ENCODE measurements around the gene DCDC2C. TPM values are rescaled to one million over a fixed set of nuclear protein-coding genes. Genes with fewer than 3 reads are reported as not detected.

The DCDC2C gene
- total and polyA plus RNA-seq, 9 of the 15 experiments (the other 6 are each of a cell fraction or from before 2014, with no cell fraction given) = not detected

DNA sequence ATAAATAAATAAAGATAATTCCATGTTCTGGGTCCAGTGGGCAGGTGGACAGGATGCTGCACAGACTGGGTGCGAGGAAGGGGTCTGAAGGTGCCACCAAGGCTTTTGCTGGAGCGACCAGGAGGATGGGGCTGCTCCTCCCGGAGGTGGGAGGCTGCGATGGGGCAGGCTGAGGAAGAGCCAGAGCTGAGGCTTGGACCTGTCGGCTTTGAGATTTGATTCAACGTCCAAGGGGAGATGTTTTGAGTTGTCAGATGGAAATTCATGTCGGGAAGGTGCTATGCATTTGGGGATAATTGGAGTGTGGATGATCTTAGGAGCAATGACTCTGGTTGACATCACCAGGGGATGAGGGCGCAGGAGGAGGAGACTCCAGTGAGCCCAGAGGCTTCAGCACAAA, 33.7 kb upstream of the DCDC2C start (continued):
- TF ChIP-seq, protein P1, sequence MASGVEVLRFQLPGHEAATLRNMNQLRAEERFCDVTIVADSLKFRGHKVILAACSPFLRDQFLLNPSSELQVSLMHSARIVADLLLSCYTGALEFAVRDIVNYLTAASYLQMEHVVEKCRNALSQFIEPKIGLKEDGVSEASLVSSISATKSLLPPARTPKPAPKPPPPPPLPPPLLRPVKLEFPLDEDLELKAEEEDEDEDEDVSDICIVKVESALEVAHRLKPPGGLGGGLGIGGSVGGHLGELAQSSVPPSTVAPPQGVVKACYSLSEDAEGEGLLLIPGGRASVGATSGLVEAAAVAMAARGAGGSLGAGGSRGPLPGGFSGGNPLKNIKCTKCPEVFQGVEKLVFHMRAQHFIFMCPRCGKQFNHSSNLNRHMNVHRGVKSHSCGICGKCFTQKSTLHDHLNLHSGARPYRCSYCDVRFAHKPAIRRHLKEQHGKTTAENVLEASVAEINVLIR (CRISPR knock-in tag; IDR thresholded peaks at IDR 0.05) = no peak
- TF ChIP-seq ZNF232 (CRISPR knock-in tag; IDR thresholded peaks at IDR 0.05) = no peak

DNA sequence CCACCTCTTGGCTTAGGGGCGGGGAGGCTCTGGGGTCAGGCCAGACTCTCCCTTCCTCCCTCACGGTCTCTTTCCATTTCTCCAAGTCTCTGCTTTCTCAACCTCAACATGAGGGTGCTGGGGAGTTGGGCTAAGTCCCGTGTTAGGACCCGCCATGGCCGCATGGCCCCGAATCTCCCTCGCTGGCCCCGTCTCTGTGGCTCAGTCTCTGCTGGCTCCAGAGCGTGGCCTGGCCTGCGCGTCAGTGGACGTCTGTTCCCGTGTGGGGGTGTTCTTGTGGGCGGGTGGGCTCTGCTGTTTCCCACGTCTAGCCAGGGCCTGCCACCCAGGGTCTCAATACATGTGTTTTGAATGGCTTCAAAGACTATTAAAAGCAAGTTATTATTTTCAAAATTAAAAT, 33.0 kb upstream of the DCDC2C start:
- CTCF ChIA-PET (ENCODE audit: low intra/inter-chr PET ratio) = no interaction called here
- in situ Hi-C loops (cut with MboI) = loop anchor here (25.0 kb wide), 1 partner anchor 1558 kb away; no protein-coding TSS in a partner anchor

More for the DNA sequence above, 33.0 kb upstream of the DCDC2C start:
- TF ChIP-seq TEAD4 (IDR thresholded peaks at IDR 0.05; ENCODE audit: low read length) = no peak
- TF ChIP-seq TEAD4 (CRISPR knock-in tag; IDR thresholded peaks at IDR 0.05; ENCODE audit: borderline replicate concordance) = no peak
- no peaks in the 10 kb centered on the region for H3K9me3 ChIP-seq (replicated peaks; ENCODE audit: control insufficient read depth, insufficient read depth, low read depth, low read length)
- no peaks in the 10 kb centered on the region for H3K9me1 ChIP-seq (ENCODE audit: control insufficient read depth, insufficient read depth, low read length)
- H3K4me3 ChIP-seq = no peak overlapping the region
- no peak overlapping the region for H3K4me2 ChIP-seq (ENCODE audit: insufficient read depth, low read length)
- H3K36me3 ChIP-seq (ENCODE audit: control insufficient read depth, insufficient read depth, low read length) = no peaks in the 10 kb centered on the region
- no peak for FAIRE-seq
- DNase-seq (ENCODE audit: extremely low read depth in 1 of 4, low spot score in 3 of 4) = no peak
- H4K20me1 ChIP-seq (replicated peaks; ENCODE audit: control insufficient read depth, insufficient read depth, low read length) = no peaks in the 10 kb centered on the region
- peak; percentile 54 for ATAC-seq
- H2AFZ ChIP-seq (ENCODE audit: low read depth, low read length) = no peak overlapping the region
- POLR2A ChIA-PET = no interaction called here
- H3K27me3 ChIP-seq (ENCODE audit: control insufficient read depth in 2 of 2, insufficient read depth in 2 of 2, low read length in 2 of 2) = peaks cover 41 to 64% of the 10 kb centered on the region in 2 experiments
- H3K79me2 ChIP-seq (ENCODE audit: control insufficient read depth, insufficient read depth, low read length) = no peaks in the 10 kb centered on the region
- BruUV-seq (replicated peaks) = no TSS peak
- H3K9ac ChIP-seq (ENCODE audit: insufficient read depth in 1 of 2, low read depth in 2 of 2, low read length in 2 of 2) = peak overlapping the region in 1 of 2 experiments; percentile 52; a peak in 1 of 4 replicates
- 5% methylated on average over 14 of the region's 15 CpGs for WGBS (ENCODE audit: insufficient coverage, low coverage, missing lambda C conversion rate)
- no peak overlapping the region for H3K27ac ChIP-seq (ENCODE audit: extremely low read depth, low read depth, low read length)
- intact Hi-C loops (cut with micrococcal nuclease) = no loop called here
- peaks cover 0 to 3% of the 10 kb centered on the region in 2 experiments; a peak in 1 of 5 replicates for H3K4me1 ChIP-seq (replicated peaks in 1 of 2; ENCODE audit: control insufficient read depth in 2 of 2, insufficient read depth in 2 of 2, low read length in 2 of 2)
